NAMALWA (cell line): Measurements from ENCODE around the gene S100A8.
"Not testable (repeated sequence)": the region's sequence is repeated elsewhere in the genome, so short reads cannot be mapped to it uniquely, and the experiment has no call there.

Experiments
- DNase-seq: peaks from one replicate; pipeline ENCODE4 v3.0.0-alpha.2; 2015; ENCODE audit warnings: low spot score

Gene S100A8

DNA sequence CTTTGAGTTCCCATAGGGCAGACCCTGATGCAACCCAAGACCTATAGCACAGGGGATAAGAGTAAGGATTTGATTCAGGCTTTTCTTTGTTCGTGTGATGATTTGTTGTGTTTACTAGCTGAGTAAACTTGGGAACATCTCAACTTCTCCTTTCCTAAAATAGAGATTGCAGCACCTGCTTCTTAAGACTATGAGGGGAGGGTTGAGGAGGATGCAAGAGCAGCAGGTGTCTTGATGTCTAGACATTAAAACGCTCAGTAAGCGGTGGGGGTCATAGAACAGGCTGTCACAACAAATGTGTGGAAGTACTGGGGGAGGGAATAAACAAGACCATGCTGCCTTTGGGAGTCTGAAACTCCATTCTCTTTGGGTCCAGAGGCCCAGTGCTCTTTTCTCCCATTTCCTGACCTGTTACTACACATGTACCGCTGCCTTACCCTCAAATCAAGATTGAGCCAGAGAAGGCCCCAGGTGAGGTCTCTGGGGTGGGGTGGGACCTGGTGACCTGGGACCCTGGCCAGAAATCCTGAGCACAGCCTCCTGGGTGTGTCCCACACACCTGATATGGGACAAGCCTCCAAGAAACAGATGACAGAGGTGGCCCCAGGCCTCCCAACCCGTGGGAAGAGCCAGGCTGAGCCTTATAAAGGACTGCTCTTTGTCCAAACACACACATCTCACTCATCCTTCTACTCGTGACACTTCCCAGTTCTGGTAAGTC, 25.1 kb upstream of the S100A8 start, which contains the start of gene S100A7A:
Gene S100A7A, plus strand, starts transcription at position 671 of the 721 bp plus-strand sequence. CDS start 1,563 bp downstream, outside the sequence.
- peak; percentile 15 for DNase-seq

DNA sequence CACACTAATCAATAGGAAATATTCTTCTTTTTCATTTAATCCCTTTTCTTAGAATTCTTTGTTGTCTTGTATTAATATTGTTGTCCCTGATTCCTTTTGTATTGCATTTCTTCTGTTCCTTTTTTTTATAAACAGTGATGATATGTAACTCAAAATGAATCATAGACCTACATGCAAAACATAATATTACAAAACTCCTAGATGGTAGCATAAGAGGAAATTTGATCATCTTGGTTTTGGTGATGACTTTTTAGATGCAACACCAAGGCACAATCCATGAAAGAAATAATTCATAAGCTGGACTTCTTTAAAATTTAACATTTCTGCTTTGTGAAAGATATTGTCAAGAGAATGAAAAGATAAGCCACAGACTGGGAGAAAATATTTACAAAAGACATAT, 23.1 kb upstream of the S100A8 start:
- DNase-seq, result not testable (repeated sequence)

DNA sequence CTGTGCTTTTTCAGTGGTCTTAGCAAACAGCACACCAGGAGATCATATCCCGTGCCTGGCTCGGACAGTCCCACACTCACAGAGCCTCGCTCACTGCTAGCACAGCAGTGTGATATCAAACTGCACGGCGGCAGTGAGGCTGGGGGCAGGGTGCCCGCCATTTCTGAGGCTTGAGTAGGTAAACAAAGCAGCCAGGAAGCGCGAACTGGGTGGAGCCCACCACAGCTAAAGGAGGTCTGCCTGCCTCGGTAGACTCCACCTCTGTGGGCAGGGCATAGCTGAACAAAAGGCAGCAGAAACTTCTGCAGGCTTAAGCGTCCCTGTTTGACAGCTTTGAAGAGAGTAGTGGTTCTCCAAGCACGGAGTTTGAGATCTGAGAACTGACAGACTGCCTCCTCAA, 16.4 kb upstream of the S100A8 start:
- not testable (repeated sequence) for DNase-seq

DNA sequence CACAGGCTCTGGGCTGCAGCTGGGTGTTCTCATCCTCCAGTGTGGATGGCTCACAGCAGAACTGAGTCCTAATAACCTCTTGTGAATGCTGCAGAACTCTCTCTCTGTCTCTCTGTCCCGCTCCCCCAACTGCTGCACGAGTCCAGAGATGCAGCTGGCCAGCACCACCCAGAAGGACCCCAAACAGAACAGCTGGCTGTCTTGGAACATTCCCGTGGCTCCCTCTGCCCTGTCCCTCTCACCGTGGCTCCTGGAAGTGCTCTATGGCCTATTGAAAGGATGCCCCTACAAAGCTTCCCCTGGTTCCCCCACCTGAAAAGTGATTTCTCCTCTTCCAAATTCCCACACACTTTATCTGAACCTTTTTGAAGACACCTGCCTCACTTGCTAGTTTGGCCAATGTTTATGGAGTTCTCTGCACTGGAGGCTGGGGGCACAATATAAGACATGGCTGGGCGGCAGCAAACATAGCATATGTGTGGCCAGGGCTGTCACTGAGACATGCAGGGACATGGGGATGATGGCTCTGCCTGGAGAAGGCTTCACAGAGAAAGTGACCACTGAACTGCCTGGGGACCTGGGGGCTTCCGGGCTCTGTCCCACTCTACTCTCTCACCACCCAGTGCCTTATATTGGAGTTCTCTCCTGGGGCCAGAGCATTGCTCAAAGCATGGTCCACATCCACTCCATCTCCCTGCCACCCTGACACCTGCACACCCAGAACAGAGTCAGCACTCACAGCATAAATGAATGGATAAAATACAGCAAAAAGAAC, 15.1 kb upstream of the S100A8 start:
- DNase-seq, result not testable (repeated sequence)

DNA sequence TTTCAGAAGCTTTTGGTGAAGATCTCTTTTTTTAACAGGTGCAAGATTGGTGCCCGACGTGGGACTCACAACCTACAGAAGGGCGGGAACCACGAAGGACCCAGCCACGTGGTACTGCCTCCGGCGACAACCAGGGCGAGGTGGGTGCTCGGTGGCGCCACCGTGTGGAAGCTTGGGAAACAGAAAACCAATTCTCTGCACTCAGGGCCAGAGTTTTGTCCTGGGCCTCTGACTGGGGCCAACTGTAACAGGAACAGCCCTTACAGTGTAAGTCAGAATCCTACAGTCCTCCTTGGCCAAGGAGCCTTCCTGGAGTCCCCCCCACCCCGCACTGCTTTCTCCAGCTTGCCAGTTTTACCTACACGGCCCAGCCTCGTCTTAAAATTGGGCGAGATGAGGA, 13.9 kb upstream of the S100A8 start:
- peak; percentile 77 for DNase-seq

DNA sequence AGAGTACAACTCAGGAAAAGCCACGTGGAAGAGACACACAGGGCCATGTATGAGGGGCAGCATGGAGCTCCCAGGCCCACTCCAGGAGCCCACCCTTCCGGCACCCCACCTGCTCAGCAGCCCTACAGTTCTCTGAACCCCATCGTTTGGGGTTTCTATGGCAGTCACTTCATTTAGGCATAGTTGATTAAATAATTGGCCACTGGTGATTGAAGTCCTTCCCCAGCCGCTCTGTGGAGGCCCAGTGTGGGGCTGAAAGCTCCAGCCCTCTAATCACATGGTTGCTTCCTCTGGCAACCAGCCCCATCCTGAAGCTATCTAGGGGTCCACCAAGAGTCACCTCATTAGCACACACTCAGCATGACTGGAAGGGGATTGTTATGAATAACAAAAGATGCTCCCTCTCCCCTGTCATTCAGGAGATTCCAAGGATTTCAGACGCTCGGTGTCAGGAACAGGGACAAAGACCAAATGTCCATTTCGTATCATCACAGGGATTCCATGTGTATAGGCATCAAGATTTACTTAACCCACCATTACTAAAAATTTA, 13.3 kb upstream of the S100A8 start:
- DNase-seq, result no peak

DNA sequence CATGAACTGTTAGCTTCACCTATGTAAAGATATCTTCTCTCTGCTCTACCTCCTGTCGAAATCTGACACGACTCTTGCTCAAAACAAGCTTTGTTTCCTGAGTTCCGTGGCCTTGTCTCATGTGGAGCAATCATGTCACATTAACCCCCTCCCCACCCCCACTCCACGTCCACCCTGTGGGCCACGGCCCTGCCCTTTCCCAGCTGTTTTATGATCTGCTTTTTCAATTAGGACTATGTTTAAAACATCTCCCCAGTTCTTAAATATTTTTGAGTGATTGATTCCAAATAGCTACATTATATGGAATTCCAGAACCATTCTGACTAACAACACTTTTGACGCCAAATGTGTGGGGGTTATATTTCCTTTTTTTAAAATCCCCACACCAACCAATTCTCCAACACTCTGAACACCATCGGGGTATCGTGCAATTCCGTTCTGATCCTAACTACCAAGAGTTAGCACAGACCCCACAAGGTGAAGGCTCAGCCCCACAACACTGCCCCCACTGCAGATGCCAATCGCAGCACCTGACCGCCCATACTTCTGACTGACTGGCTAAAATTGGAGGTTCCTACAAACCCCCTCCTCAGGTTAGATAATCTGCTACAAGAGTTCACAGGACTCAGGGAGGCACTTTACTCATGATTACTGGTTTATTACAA, 12.7 kb upstream of the S100A8 start:
- DNase-seq, result no peak

DNA sequence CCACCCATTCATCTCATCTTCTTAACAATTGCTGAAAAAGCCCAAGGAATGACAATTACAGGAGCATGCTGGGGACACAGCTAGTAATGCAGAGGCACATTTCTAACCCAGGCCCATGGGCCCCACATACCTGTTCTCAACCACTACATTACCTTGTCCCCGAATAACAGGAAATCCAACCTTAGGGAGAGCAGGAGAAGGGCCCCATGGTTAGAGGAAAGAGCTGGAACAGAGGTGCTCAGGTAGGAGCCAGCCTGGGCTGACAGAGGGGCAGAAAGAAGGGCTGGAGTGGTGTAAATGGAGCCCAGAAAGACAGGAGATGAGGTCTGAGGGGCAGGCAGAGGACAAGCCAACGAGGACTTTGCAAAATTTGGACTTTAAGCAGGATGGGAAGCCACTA, 11.4 kb upstream of the S100A8 start:
- DNase-seq, result no peak

DNA sequence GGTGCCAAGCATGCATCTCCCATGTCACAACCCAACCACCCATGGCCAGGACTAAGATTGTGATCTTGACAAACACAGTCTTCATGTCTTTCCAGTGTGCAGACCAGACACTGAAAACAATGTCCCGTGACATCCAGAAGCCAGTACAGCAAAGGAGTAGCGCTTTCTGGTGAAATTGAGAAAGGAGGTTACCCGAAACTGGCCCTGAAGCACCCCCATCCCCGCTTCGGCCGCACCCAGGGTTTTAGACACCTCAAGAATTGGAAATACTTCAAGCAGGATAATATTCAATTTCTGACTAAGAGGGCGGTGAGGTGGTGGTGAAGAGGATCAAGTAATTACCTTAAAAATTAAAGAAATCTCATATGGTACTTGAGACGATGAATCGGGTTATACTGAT, 10.6 kb upstream of the S100A8 start:
- DNase-seq, result no peak

DNA sequence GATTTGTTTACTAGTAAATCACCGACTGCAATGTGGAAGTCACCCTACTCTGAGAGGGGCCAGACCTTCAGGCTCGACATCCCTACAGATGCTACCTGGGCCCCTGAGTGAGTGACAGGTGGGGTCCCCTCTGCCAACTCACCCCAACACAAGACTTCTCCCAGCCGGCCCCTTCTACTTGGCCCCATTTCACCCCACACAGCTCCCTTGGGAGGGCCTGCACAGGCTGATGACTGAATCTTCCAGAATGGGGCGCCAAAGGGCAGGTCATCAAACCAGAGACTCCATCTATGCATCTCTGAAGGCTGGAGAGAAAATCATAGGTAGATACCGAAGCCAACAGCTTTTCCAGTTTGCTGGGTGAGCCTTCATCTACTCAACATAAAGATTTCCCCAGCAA, 9.4 kb upstream of the S100A8 start:
- peak; percentile 20 for DNase-seq

DNA sequence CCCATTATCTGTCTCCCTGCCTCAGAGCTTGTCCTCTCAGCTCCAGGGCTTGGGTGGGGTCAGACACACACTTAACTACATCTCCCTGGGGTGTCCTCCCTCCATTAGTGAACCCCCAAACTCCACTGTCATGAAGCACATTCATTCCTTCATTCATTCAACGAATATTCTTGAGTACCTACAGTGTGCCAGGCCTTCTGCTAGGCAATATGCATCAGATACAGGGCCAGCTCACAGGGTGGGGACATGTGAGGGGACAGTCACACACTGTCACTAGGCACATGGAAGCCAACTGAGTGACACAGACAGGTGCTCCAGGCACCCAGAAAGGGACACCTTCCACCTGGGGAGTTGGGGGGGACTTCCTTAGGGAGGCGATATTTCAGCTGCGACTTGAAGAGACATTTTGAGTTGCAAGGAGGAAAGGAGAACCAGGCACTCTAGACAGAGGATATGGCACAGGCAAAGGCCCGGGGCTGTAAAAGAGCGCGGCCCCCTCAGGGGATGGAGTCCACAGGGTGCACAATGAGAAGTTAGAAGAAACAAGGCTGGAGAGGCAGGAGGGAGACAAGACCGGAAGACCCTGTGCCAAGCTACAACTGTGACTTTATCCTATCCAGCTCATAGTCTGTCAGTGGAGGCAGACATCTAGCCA, 8.7 kb upstream of the S100A8 start:
- no peak for DNase-seq

DNA sequence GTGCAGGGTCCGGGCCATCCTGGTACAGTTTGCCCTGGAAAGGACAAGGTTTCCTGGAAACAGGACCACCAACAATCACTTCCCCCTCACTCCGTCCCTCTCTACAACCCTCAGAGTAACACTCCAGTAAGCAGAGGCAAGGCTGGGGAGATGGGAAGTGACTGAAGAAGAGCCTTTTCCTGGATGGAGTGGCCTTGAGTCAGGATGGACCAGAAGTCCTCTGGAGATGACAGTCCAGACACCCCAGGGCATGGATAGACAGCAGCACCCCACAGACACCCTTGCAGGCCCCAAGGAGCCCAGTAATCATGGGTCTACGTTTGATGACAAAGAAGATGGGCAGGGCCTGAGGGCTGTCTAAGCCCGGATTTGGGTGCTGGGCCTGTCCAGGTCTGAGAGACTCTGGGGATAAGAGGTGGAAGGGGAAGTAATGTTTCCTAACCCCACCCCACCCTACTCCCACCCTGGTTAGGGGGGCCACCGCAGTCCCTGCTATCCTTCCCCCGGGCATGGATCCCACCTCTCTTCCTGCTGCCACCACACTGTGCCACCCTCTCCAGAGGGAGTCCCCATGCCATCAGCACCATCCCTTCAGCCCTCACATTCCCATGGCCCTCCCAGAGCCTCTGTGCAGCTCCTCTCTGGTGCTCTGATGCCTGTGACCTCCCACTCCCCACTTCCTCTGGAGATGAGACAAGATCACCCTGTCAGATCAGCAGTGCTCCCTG, 7.2 kb upstream of the S100A8 start:
- DNase-seq, result no peak

DNA sequence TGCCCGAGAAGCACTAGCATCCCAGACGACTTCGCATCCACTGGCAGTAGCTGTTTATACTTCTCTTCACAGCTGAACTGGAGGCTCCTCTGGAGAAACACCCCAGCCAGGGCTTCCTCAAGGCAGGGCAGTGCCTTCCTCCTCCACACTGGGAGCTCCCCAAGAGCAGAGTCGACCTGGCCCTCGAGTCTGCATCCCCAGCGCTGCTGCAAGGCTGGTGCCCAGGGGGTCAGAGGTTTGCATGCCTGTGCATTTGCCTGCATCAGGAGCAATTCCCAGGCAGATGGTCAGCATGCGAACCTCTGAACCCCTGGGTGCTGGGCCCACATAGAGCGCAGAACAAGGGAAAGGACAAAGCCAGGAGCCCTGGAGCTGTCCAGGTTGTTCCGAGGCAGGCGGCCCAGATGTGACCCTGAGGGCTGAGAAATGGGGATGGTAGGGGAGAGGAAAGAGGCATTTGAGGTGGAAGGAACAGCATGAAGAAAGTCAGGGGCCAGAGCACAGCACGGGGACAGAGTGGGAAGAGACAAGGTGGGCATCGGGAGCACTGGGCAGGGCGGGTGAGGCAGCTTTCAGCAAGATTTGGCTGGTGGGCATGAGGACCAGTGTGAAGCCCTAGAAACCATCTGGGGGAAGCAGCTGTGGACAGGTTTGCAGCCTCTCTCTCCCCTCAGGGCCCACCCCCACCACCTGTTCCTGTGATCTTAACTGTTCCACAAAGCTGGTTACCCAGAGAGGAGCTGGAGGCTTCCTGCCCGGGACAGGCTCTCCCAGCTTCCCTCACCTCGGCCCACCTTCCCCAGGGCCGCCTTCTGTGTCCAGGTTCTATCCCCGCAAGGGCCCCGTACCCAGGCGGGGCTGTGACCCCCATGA, 6.4 kb upstream of the S100A8 start:
- no peak for DNase-seq

DNA sequence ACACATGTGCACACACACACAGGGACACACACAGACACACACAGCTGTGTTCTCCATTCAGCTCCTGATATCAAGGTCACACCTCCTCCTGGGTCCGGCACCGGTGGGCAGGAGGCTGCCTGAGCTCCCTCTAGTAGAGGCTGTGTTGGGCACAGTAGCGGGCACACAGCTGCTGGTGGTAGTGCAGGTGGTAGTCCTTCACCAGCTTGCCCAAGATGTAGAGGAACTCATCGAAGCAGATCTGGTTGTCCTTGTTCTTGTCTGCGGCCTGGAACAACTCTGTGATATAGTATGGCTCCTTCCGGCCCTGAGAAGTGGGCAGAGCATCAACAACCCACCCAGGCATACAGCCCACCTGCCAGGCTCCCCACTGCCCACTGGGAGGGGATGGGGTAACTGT, 5.6 kb upstream of the S100A8 start:
- DNase-seq, result no peak

DNA sequence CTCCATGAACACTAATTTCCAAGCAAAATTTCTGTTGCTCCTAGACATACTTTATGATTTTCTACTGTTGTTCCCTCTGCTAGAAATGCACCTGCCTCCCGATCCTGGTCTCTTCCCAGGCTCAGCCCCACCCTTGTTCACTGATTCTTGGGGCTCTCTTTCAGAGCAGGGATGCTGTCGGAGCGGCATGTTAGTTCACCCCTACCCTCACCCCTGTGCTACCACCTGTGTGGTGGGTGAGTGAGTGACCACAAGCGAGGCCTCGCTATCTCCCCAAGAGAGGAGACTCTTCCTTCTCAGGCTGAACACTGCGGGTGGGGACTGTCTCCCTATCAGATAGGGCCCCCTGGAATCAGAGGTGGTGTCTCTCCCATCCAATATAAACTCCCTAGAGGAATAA, 4.9 kb upstream of the S100A8 start:
- DNase-seq, result no peak

DNA sequence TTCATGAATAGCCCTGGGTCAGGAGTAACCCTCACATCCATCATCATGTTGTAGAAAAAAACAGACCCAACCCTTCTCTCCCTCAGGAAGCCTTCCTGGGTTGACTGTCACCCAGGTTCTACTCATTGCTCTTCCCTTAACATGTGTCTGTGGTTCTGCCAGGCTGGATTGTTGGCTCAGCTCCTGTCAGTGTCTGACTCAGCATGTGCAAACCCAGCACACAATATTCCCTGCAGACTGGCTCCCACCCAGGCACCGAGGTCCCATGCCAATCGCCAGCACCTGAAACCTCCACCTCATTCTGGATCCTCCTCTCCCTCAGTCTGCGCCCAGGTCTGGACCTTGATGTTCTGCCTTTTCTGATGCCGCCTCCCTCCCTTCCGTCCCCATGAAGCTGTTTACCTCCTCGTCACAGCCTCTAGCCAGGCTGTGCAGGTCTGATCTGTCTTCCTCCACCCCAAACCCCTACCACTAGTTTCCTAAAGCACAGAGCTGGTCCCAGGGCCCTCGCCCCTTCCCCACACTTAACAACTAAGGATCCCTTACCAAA, 4.3 kb upstream of the S100A8 start:
- DNase-seq, result no peak

DNA sequence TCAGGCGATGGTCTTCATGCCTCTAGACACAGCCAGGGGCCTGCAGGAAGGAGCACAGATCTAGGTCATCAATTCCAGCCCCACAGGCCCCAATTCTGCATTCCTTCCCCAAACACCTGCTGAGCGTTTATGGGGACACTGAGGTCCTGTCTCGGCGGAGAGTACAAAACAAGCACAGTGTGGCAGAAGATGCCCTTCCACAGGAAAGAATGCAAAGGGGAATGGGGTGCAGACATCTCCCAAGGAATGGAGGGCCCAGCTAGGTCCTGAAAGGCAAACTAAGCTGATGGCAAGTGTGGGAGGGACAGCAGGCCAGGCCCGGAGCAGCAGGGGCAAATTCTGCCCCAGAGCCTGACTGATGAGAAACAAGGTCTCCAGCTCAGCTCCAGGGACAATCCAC, 3.5 kb upstream of the S100A8 start:
- no peak for DNase-seq

DNA sequence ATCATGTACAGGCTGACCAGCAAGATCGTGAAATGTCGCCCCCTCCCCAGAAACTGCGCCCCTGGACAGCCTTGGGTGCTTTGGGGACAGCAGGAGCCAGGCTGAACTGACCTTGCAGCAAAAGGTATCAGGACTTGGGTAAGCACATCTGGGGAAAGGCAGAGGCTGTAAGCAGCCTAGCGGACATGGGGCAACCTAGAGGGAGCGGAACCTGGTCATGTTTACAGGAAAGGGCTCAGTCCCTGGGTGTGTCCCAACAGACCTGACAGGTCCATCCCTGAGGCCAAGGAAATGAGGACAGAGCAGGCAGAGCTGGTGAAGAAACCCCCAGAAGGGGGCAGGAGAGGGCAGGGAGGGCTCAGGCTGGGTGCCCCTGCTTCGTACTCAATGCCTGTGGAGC, 3.1 kb upstream of the S100A8 start:
- no peak for DNase-seq

DNA sequence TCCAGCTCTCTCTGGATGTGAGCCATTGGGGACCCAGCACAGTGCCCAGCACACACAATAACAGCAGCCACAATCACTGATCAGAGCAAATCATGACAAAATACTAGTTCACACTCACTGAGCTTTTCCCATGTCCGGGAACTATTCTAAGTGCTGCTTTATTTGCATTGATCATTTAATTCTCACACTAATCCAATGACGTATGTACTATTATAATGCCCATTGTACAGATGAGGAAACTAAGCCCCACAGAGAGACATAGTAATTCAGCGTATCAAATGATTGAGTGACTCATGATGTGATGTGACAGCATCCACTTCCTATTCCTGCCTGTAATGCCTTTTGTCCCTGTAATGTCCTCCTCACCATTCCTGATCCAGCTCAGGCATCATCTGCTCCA, 1.9 kb upstream of the S100A8 start:
- DNase-seq, result no peak

DNA sequence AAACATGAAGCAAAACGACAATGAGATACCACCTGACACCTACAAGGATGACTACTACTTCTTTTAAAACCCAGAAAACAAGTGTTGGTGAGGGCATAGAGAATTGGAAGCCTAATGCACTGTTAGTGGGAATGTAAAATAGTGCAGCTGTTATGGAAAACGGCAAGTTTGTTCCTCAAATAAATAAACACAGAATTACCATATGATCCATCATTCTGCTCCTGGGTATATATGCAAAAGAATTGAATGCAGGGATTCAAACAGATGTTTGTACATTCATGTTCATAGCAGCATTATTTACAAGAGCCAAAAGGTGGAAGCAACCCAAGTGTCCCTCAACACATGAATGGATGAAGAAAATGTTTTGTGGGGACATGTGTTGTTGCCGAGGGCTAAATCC, 1.4 kb upstream of the S100A8 start:
- DNase-seq, result no peak
